HG02642 (cell line): ENCODE data around the gene VPS45.
A peak's percentile ranks its signal among the peaks of the same experiment; 100 is the strongest.

Experiments used
- ATAC-seq: cut with Tn5 transposase; IDR thresholded peaks from one replicate; pipeline ENCODE4 v1.9.1; 2021; ENCODE audit warnings: mild to moderate bottlenecking; ENCODE audit not compliant: unreplicated experiment, poor library complexity

The VPS45 gene

GRCh38 chr1:150156868-150157603 is 89.5 kb downstream of the VPS45 start:
- ATAC-seq: no peak

GRCh38 chr1:150159550-150159949 is 92.0 kb downstream of the VPS45 start:
- no peak for ATAC-seq

GRCh38 chr1:150160964-150161621 is 93.5 kb downstream of the VPS45 start:
- no peak for ATAC-seq

GRCh38 chr1:150161747-150162581 is 94.4 kb downstream of the VPS45 start:
- no peak for ATAC-seq

GRCh38 chr1:150162582-150162861 is 94.9 kb downstream of the VPS45 start:
- ATAC-seq: no peak

- peak; percentile 38 for ATAC-seq
These were observed 95.5 kb downstream of the VPS45 start for GRCh38 chr1:150162862-150163706.

GRCh38 chr1:150164224-150164623 is 96.6 kb downstream of the VPS45 start:
- no peak for ATAC-seq

- no peak for ATAC-seq
These were observed 97.2 kb downstream of the VPS45 start for GRCh38 chr1:150164779-150165178.

- ATAC-seq: no peak
These were observed 98.3 kb downstream of the VPS45 start for GRCh38 chr1:150165622-150166612.

- ATAC-seq: no peak
These were observed 101.5 kb downstream of the VPS45 start for GRCh38 chr1:150168960-150169601.

GRCh38 chr1:150171801-150172200 is 104.2 kb downstream of the VPS45 start:
- ATAC-seq: no peak

- no peak for ATAC-seq
These were observed 105.6 kb downstream of the VPS45 start for GRCh38 chr1:150173141-150173585.

GRCh38 chr1:150176593-150176992 is 109.0 kb downstream of the VPS45 start:
- no peak for ATAC-seq

- ATAC-seq: no peak
These were observed 111.0 kb downstream of the VPS45 start for GRCh38 chr1:150178548-150178947.

GRCh38 chr1:150179867-150180266 is 112.3 kb downstream of the VPS45 start:
- no peak for ATAC-seq

- no peak for ATAC-seq
These were observed 112.9 kb downstream of the VPS45 start for GRCh38 chr1:150180474-150180873.

GRCh38 chr1:150182247-150182646 is 114.7 kb downstream of the VPS45 start:
- ATAC-seq: no peak

- ATAC-seq: no peak
These were observed 115.5 kb downstream of the VPS45 start for GRCh38 chr1:150183061-150183460.

- ATAC-seq: no peak
These were observed 117.9 kb downstream of the VPS45 start for GRCh38 chr1:150185481-150185880.
